NCI-H2227 (cell line): ENCODE data around the gene LSS.
"Not testable (repeated sequence)": the region's sequence is repeated elsewhere in the genome, so short reads cannot be mapped to it uniquely, and the experiment has no call there.

Experiments
- DNase-seq: peaks from one replicate; lab custom pipeline; 2025; ENCODE audit not compliant: unreplicated experiment; lab: John Stamatoyannopoulos, UW

LSS gene

DNA sequence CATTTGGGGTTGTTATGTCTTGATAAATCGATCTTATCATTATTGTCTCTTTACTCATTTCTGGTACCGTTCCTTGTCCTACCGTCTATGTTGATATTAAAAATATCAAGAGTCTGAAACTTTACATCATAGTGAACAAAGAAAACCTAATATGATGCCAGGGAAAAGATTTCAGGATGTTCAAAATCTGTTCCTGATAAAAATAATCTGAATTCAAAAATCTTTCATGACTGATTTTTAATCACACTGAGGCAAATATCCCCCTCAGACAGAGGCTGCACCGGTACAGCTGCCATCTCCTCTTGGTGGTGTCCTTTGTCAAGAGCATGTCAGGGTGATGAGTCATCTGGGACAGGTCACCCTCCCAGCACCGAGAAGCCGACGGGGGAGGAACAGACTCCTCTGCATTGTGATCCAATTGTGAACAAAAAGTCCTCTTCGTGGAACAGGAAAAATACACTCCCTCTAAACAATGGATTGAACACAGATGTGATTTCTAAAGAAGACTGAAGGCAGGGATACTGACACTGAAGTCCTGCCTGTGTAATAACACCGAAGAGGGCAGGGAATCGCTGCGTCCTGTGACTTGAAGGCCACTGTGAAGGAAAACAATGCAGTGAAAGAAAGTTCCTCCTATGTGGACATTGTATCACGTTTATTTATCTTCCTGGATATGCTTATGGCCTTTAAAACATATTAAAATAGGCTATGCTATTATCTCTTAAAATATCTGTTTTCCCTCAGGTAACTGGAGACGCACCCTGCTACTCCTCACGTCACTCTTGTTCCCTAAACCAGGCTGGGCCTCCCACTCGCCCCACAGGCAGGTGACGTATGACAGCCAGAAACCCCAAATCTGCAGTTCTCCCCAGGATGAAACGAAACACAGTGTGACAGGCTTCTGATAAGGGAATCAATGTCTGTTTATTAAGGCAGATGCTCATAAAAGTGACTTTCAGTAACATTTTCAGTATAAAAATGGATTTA, 40.1 kb downstream of the LSS start:
- peak; percentile 18 for DNase-seq

DNA sequence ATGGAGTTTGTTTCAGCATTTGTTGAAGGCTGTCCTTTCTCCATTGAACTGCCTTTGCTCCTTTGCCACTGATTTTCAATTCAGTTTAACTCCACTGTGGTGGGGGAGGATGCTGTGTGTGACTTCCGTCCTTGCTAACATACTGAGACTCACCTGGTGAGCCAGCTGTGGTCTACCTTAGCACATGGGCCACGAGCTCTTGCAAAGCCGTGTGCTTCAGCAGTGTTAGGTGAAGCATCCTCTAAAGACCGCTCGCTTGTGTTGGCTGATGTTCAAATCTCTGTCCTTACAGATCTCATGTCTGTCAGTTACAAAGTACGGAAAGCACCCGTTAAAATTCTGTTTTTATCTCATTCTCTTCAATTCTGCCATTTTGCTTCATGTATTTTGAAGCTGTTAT, 40.8 kb downstream of the LSS start:
- no peak for DNase-seq

DNA sequence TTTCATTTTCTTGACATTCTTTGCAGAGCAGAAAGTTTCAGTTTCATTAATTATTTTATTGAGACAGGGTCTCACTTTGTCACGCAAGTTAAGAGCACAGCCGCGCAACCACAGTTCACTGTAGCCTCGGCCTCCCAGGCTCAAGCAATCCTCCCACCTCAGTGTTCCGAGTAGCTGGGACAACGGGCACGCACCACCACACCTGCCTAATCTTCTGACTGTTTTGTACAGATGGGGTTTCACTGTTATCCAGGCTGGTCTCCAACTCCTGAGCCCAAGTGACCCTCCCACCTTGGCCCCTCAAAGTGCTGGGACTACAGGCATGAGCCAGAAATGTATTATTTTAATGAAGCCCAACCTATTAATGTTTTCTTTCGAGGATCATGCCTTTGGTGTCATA, 41.3 kb downstream of the LSS start:
- no peak for DNase-seq

DNA sequence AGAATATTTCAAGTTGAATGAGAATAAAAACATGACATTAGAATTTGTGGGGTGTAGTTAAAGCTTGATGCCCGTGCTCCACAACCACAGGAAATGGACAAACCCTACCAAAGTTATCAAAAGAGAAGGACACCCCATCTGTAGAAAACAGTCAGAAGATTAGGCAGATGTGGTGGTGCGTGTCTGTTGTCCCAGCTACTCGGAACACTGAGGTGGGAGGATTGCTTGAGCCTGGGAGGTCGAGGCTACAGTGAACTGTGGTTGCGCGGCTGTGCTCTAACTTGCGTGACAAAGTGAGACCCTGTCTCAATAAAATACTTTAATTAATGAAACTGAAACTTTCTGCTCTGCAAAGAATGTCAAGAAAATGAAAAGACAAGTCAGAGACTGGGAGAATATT, 42.9 kb downstream of the LSS start:
- no peak for DNase-seq

DNA sequence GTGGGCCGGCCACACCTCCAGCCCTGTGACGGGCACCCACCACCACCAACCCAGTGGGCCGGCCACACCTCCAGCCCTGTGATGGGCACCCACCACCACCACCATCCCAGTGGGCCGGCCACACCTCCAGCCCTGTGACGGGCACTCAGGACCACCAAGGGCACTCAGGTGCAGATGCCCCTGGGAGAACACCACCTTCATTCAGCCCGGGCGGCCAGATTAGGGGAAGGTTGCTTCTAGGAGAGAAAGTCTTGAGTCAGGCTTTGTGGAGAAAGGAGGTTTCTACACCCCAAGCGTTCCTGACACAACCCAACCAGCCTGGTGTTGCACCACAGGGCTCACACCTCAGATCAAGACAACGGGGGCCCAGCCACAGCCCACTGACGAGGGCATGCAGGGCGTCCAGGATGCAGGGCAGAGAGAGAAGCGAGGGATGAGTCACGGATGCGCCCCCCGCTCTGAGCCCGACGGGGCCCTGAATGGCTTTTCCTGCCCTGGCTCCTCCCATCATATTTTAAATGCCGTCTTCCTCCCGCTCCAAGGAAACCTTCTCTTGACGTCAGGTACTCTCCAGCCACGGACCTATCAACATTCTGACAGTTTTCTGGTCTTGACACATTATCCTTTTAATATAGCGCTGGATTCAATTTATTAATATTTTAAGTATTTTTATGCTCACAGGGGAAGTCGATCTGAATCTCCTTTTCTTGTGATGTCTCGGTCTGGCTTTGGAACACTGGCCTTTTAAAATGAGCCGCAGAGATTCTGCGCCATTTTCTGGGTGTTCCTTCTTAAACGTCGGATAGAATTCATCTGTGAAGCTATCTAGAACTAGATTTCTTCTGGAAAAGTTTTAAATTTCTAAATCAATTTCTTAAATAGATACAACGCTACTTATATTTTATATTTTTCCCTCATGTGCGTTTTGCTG, 43.7 kb downstream of the LSS start:
- DNase-seq = peak; percentile 72

DNA sequence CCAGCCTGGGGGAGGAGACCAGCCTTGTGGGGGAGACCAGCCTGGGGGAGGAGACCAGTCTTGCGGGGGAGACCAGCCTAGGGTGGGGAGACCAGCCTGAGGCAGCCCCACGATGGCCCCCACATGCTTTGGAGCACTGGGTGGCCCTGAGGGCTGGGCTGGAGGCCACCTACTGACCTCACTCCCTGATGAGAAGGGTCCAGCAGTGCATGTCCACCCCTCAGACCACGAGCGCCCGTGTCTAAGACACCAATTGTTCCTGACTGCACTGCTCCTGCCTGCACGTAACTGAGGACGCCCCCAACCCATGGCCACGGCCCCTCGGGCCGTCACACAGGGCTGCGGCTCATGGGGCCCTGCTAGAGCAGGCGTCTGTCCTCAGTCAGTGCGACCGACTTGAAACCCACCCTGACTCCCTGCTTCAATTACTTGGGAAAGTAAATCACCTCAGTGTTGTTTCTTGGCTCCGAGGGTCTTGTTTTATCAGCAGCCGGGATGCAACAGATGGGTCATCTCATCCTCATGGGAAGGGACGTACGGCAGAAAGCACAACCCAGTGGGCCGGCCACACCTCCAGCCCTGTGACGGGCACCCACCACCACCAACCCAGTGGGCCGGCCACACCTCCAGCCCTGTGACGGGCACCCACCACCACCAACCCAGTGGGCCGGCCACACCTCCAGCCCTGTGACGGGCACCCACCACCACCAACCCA, 44.5 kb downstream of the LSS start, which contains the start of gene SPATC1L:
Gene SPATC1L, minus strand, starts transcription at position 550 of the 715 bp plus-strand sequence. CDS start 1,643 bp downstream, outside the sequence.
- peak; percentile 56 for DNase-seq

DNA sequence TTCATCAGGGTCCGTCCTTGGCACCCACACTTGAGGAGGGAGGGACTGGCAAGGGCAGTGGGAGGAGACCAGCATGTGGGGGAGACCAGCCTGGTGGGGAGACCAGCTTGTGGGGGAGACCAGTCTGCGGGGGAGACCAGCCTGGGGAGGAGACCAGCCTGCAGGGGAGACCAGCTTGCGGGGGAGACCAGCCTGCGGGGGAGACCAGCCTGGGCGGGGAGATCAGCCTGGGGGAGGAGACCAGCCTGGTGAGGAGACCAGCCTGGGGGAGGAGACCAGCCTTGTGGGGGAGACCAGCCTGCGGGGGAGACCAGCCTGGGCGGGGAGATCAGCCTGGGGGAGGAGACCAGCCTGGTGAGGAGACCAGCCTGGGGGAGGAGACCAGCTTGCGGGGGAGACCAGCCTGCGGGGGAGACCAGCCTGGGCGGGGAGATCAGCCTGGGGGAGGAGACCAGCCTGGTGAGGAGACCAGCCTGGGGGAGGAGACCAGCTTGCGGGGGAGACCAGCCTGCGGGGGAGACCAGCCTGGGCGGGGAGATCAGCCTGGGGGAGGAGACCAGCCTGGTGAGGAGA, 45.2 kb downstream of the LSS start:
- DNase-seq = not testable (repeated sequence)

DNA sequence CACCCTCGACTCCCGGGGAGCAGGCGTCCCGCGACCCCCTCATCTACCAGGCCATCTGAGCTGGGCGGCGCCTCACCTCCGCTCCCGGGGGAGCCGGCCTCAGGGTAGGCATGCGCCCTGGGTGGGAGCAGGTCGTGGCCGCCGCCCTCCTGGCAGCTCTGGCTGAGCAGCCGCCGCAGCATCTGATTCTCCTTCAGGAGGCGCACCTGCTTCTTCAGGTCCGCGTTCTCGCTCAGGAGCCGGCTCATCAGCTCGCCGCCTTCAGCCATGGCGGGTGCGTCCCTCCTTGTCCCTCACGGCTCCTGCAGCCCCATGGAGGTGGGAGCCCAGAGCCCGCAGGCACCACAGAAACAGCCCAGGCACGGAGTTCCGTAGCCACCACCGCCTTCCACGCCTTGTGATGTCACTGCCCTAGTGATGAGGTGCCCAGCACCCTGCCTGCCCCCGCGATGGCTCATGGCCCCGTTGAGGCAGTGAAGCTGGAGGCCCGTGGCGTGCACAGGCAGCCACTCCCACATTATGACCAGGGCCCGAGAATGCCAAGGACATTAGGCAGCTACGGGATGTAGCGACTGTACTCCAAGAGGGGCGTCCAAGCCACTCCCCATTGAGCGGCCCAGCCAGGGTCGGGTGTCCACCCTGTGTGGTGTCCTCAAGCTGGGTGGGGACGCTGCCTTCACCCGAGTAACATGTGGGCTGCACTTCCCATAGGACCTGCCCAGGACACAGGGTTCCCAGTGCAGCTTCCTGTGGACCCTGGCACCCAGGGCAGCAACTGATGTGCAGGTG, 45.8 kb downstream of the LSS start:
- no peak for DNase-seq

DNA sequence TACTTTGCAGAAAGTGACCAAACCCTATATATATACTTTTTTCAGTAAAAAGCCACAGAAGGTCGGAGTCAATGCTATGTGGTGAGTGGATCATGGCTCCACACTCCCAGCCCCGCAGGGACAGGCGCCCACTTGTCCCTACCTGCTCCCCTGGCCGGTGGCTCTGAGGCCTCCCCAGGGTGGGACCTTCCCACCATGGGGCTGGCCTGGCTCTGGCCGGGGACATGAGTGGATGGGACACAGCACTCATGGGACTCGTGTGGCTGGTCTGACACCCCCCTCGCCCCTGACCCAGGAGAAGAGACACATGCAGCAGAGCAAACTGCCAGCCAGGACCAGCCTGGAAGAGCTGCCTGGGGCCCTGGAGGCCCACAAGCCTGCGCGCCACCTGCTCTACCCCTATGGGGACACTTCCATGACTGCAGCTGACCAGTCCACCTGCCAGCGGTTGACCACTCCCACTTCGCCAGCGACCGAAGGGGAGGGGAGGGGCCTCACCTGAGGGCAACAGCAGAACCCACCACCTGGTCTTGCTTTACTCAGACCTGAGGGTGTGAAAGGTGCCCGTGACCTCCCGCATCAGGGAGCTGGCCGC, 46.5 kb downstream of the LSS start:
- no peak for DNase-seq

DNA sequence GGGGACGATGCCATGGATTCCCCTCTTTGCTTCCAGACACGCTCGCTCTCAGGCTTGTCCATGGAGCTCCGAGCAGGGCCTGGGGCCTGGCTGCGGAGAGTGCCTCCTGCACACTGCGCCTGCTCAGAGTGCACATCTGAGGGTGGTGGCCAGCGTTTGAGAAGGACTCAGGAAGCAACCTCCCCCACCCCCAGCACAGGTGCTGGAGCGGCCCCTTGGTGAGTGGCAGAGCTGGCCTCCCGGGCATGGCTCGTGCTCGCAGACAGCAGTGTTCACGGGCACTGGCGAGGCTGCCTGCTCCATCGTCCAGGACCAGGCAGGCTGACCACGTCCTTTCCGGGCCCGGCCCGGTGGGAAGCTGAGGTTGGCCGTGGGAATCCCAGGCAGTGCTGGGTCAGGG, 47.1 kb downstream of the LSS start:
- DNase-seq = no peak

DNA sequence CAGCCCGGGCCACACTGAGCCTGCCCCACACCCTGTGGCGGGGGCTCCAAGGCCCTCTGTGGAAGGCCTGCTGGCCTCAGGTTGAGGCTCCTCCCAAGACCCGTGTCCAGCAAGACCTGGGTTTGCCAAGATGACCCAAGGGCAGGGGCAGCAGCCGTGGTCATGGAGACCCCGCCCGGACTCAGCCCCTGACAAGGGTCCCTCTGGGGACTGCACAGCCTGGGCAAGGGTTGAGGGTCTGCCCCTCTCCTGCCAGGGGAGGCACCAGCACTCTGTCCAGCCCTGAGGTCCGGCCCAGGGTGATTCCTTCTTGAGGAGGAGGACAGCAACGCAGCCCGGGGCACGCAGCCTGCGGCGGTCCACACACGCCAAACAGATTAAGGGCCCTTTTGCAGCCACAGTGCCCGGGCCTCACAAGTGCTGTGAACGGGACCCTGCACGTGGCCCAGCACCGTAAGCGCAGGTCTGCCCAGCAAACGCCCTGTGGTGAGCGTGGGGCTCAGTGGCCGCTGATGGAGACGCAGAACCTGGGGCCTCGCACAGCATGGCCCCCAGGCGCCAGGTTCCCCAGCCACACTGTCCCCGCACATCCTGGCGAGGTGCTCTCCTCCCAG, 47.7 kb downstream of the LSS start:
- DNase-seq = no peak

DNA sequence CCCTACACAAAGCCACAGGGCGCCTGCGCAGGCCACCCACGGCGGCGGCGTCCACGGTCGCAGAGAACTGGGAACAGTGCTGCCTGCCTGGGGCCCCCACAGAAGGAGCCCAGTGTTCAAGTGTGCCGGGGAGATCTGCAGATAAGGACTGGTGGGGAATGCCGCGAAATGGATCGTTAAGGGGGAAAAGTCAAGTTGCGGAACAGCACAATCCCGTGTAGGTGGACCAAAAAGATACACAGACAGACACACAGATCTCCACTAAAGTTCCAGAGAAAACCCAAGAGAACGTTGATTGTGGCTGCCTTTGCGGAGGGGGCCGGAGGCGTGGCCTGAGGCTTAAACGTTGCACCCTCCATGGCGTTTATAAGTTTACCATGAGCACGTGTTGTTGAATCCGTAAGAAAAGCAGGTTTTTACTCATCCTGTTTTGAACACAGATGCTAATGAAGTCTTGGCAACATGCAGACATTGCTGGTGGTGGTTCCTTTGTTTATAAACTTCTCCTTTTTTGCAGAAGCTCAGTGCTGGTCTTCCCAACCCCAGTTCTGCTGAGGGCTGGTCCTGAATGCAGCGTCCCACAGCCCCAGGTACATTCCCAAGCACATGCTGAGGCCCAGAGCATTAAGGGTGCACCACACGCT, 48.4 kb downstream of the LSS start:
- DNase-seq = no peak

DNA sequence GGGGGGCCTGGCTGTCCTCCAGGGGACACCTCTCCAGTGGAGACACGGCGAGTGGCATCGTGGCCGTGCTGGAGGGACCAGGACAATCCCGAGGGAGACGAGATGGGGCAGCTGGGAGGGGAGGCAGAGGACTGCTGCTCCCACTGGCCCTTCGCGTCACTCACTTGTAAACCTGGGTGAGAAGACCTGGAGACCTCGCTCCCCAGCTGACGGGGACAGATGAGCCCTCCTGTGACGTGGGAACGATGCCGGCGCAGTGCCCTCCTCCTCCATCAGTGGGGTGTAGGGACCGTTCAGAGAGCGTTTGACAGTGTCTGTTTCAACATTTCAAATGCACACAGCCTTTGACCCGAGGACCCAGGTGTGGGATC, 48.9 kb downstream of the LSS start:
- DNase-seq = no peak

DNA sequence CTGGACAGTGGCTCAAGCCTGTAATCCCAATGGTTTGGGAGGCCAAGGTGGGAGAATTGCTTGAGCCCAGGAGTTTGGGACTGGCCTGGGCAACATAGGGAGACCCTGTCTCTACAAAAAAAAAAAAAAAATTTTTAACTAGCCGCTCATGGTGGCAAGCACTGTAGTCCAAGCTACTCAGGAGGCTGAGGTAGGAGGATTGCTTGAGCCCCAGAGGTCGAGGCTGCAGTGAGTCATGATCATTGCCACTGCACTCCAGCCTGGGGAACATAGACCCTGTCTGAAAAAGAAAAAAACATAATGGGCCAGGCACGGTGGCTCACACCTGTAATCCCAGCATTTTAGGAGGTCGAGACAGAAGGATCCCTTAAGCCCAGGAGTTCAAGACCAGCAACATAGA, 49.6 kb downstream of the LSS start:
- DNase-seq = no peak

DNA sequence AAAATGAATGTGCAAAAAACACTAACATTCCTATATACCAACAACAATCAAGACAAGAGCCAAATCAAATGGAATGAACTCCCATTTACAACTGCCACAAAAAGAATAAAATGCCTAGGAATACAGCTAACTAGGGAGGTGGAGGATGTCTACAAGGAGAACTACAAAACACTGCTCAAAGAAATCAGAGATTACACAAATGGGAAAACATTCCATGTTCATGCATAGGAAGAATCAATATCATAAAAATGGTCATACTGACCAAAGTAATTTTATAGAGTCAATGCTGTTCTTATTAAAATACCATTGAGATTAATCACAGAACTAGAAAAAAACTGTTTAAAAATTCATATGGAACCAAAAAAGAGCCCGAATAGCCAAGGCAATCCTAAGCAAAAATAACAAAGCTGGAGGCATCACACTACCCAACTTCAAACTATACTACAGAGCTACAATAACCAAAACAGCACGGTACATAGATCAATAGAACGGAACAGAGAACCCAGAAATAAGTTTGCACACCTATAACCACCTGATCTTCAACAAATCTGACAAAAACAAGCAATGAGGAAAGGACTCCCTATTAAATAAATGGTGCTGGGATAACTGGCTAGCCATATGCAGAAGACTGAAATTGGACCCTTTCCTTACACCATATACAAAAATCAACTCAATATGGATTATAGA, 52.0 kb downstream of the LSS start:
- not testable (repeated sequence) for DNase-seq

DNA sequence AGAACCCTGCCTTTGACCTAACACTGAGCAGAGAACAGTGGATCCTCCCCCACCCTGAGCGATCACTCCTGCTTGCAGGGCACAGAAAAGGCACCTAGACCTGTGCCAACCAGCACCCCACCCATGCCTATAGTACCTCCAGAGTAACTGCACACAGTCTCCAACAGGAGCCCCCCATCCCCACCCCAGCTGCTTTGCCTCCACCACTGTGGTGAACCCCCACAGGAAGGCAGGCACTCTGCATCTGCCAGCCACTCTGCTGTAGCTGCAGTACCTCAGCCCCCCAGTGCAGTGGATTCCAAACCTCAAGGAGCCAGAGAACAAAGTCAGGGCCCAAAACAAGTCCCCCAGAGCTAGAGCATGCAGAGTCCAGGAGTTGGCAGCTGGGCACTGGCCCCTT, 55.0 kb downstream of the LSS start:
- no peak for DNase-seq

DNA sequence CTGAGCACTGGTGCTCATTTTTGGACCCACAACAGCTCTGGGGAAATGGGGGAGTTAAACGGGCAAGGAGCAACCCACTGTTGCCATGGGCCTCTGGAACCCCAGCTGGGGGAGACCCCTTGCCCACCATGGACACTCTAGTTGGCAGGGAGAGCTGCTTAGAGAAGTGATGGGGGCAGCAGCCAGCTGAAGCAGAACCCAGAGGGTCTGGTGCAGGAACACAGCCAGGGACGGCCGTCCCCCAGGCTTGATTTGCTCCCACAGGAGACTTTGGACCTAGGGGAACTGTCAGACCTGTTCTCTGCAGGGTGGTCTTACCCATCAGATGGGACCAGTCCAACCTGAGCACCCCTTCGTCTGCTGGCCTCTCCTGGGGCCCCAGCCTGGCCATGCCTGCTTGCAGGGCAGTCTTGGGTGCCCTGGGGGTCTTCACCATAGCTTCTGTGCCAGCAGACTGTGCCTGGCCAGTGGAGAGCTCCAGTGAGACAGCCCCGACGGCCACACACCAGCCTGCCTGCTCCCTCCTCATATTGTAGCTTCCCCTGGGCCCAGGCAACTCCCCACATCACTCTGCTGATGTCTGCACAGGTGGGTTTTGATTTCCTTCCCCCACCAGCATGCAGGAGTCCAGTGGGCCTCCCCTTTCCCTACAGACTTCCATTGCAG, 55.6 kb downstream of the LSS start:
- no peak for DNase-seq
